Muscle of leg (tissue), 9 donors: ENCODE results near the gene ESCO1. TPM values are rescaled to one million over a fixed set of nuclear protein-coding genes. Genes with fewer than 3 reads are reported as not detected.

Experiments
- polyA plus RNA-seq, 8 donors: library from polyadenylated mRNA; unstranded; fragments of 120-200 nt; gene quantifications; one replicate each; pipeline versions ENCODE4 v1.2.1 to v1.2.3, GENCODE V29; 2013; ENCODE audit warnings: inconsistent platforms in 1 of 8, low replicate concordance in 1 of 8; ENCODE audit not compliant: insufficient read length in 8 of 8, insufficient read depth in 1 of 8
- total RNA-seq: library from RNA; stranded (reverse); fragments of 120-200 nt; gene quantifications from one replicate; pipeline ENCODE4 v1.2.4, GENCODE V29; 2013

Gene ESCO1
- total and polyA plus RNA-seq, 9 donors = 16.9 to 28.5 (median 19.3) TPM

Other genes starting within 250 kb of the ESCO1 start
- 61.2 TPM for gene SNRPD1, start 11.6 kb upstream of the ESCO1 start, total RNA-seq
- 100 to 1,000 TPM in 5 of 8 donors, 10 to 100 TPM in 3; 91.3 to 140 (median 110) TPM for gene SNRPD1, start 11.6 kb upstream of the ESCO1 start, polyA plus RNA-seq
- gene ABHD3, start 104.1 kb upstream of the ESCO1 start, total RNA-seq = 6.9 TPM
- gene ABHD3, start 104.1 kb upstream of the ESCO1 start, polyA plus RNA-seq = 10 to 100 TPM in 4 of 8 donors, 1 to 10 TPM in 4; 7.1 to 13.8 (median 10.0) TPM
- gene MIB1, start 140.1 kb upstream of the ESCO1 start, total RNA-seq = 58.9 TPM
- gene MIB1, start 140.1 kb upstream of the ESCO1 start, polyA plus RNA-seq = 10 to 100 TPM; 24.4 to 47.9 (median 40.5) TPM